Posterior cingulate gyrus (tissue), 11 donors: ENCODE measurements around the gene SHB.

Experiments
- DNase-seq, 10 donors: peaks; one replicate each; pipeline versions ENCODE4 v3.0.0 to v3.0.0-alpha.2; 2020 to 2021; ENCODE audit warnings: mixed read lengths in 3 of 10
- intact Hi-C: fragments of 100-400 bp; cut with DNase I; formaldehyde crosslinking; loops from one replicate; pipeline ENCODE4 v1.15.1; 2023

The SHB gene

GRCh38 chr9:37998881-37999587 lies 70.0 kb downstream of the SHB start:
- intact Hi-C loops: loop anchor here (5.0 kb wide), 1 partner anchor 82 kb away; no protein-coding TSS in a partner anchor

GRCh38 chr9:37997636-37998374 lies 71.2 kb downstream of the SHB start:
- intact Hi-C loops: loop anchor here (5.0 kb wide), 1 partner anchor 81 kb away; no protein-coding TSS in a partner anchor
- DNase-seq: peak in 4 of 10 donors; percentile 60 to 89 (median 78)

More at GRCh38 chr9:37998881-37999587, 70.0 kb downstream of the SHB start:
- DNase-seq: peak in 3 of 10 donors; percentile 54 to 65 (median 59)

- DNase-seq: peak in 1 of 10 donors; percentile 29
- intact Hi-C loops: loop anchor here (5.0 kb wide), 1 partner anchor 80 kb away; no protein-coding TSS in a partner anchor
Measured at GRCh38 chr9:37996819-37997217, 72.2 kb downstream of the SHB start.

- peak in 4 of 10 donors; percentile 57 to 89 (median 67) for DNase-seq
- intact Hi-C loops: loop anchor here (2.0 to 5.0 kb wide), 2 partner anchors 73 to 79 kb away; partner anchors contain the start of gene SHB
Measured at GRCh38 chr9:37995961-37996818, 72.8 kb downstream of the SHB start.

- no peak for DNase-seq
- intact Hi-C loops: loop anchor here (2.0 to 5.0 kb wide), 2 partner anchors 73 to 78 kb away; partner anchors contain the start of gene SHB
Measured at GRCh38 chr9:37995348-37995737, 73.7 kb downstream of the SHB start.

- peak; percentile 83 to 99 (median 93) for DNase-seq
- intact Hi-C loops: loop anchor here (2.0 to 5.0 kb wide), 2 partner anchors 74 to 77 kb away; partner anchors contain the start of gene SHB
Measured at GRCh38 chr9:37994639-37995347, 74.2 kb downstream of the SHB start.

- intact Hi-C loops: no loop called here
- peak in 3 of 10 donors; percentile 31 to 72 (median 68) for DNase-seq
Measured at GRCh38 chr9:37992924-37993349, 76.1 kb downstream of the SHB start.

GRCh38 chr9:37990404-37991015 lies 78.5 kb downstream of the SHB start:
- no peak for DNase-seq
- intact Hi-C loops: no loop called here

GRCh38 chr9:37989701-37990100 lies 79.3 kb downstream of the SHB start:
- intact Hi-C loops: no loop called here
- peak in 1 of 10 donors; percentile 11 for DNase-seq

- intact Hi-C loops: no loop called here
- DNase-seq: no peak
Measured at GRCh38 chr9:37988602-37989001, 80.4 kb downstream of the SHB start.

- intact Hi-C loops: no loop called here
- peak in 4 of 10 donors; percentile 41 to 89 (median 56) for DNase-seq
Measured at GRCh38 chr9:37988041-37988440, 81.0 kb downstream of the SHB start.

GRCh38 chr9:37987467-37987981 lies 81.5 kb downstream of the SHB start:
- intact Hi-C loops: no loop called here

GRCh38 chr9:37986771-37987258 lies 82.2 kb downstream of the SHB start:
- intact Hi-C loops: no loop called here
- peak in 6 of 10 donors; percentile 32 to 86 (median 62) for DNase-seq

More at GRCh38 chr9:37987467-37987981, 81.5 kb downstream of the SHB start:
- peak in 4 of 10 donors; percentile 60 to 85 (median 76) for DNase-seq

GRCh38 chr9:37986001-37986400 lies 83.0 kb downstream of the SHB start:
- intact Hi-C loops: no loop called here
- peak in 2 of 10 donors; percentile 39 to 53 for DNase-seq

GRCh38 chr9:37984672-37985611 lies 84.1 kb downstream of the SHB start:
- peak in 2 of 10 donors; percentile 72 to 81 for DNase-seq
- intact Hi-C loops: no loop called here

- DNase-seq: peak in 1 of 10 donors; percentile 48
- intact Hi-C loops: no loop called here
Measured at GRCh38 chr9:37984278-37984671, 84.8 kb downstream of the SHB start.

- DNase-seq: peak in 2 of 10 donors; percentile 60 to 62
- intact Hi-C loops: no loop called here
Measured at GRCh38 chr9:37983381-37984067, 85.5 kb downstream of the SHB start.
